Spleen (tissue), 11 donors: ENCODE measurements around the gene CNTN5. TPM values are rescaled to one million over a fixed set of nuclear protein-coding genes. Genes with fewer than 3 reads are reported as not detected.

Experiments used
- DNase-seq: peaks from one replicate; pipeline ENCODE4 v3.0.0-alpha.2; 2020
- H3K27ac ChIP-seq, 8 donors: fragments of 200-600 bp; sonication (generic) in 7 of 8; 1 replicate in 4 of 8; 2 replicates in 4 of 8; pipeline versions ENCODE4 v1.5.0 to v1.8.0; 2016 to 2021; ENCODE audit warnings: inconsistent platforms in 4 of 8, mild to moderate bottlenecking in 4 of 8, moderate library complexity in 1 of 8
- H3K27me3 ChIP-seq, 7 donors: fragments of 200-600 bp; sonication (generic) in 6 of 7; replicated peaks in 1 of 7; 1 replicate in 4 of 7; 2 replicates in 3 of 7; pipeline versions ENCODE4 v1.5.0 to v1.8.0; 2016 to 2021; ENCODE audit warnings: inconsistent platforms in 3 of 7, mild to moderate bottlenecking in 1 of 7
- H3K36me3 ChIP-seq, 6 donors: fragments of 200-600 bp; sonication (generic) in 5 of 6; 1 replicate in 4 of 6; 2 replicates in 2 of 6; pipeline versions ENCODE4 v1.5.0 to v1.8.0; 2016 to 2021; ENCODE audit warnings: inconsistent platforms in 2 of 6
- H3K4me1 ChIP-seq, 6 donors: fragments of 200-600 bp; sonication (generic) in 5 of 6; 1 replicate in 3 of 6; 2 replicates in 3 of 6; pipeline versions ENCODE4 v1.5.0 to v1.8.0; 2016 to 2021; ENCODE audit warnings: inconsistent platforms in 3 of 6
- H3K4me3 ChIP-seq, 8 donors: fragments of 200-600 bp; sonication (generic) in 7 of 8; 1 replicate in 4 of 8; 2 replicates in 4 of 8; pipeline versions ENCODE4 v1.5.0 to v1.8.0; 2016 to 2021; ENCODE audit warnings: inconsistent platforms in 4 of 8, mild to moderate bottlenecking in 4 of 8, moderate library complexity in 2 of 8
- H3K9me3 ChIP-seq, 8 donors: fragments of 200-600 bp; sonication (generic) in 7 of 8; 1 replicate in 4 of 8; 2 replicates in 4 of 8; pipeline versions ENCODE4 v1.5.0 to v1.8.0; 2016 to 2021; ENCODE audit warnings: inconsistent platforms in 4 of 8
- CTCF ChIP-seq, 11 experiments: fragments of 200-600 bp in 7 of 11; fragments of 450-650 bp in 4 of 11; sonication (generic) in 4 of 11; IDR thresholded peaks in 8 of 11; conservative IDR thresholded peaks in 3 of 11; 1 replicate in 7 of 11; 2 replicates in 4 of 11; pipeline versions ENCODE4 v1.4.0 to v1.8.0; 2016 to 2021; ENCODE audit warnings: antibody characterized with exemption in 11 of 11, inconsistent platforms in 4 of 11, mild to moderate bottlenecking in 1 of 11
- POLR2A ChIP-seq, 3 donors: fragments of 450-650 bp; IDR thresholded peaks; one replicate each; pipeline ENCODE4 v1.5.1; 2017; ENCODE audit warnings: antibody characterized with exemption in 3 of 3, mild to moderate bottlenecking in 1 of 3
- POLR2AphosphoS5 ChIP-seq, 3 donors: sonication (generic); formaldehyde crosslinking; IDR thresholded peaks; one replicate each; pipeline ENCODE4 v1.5.1; 2017; ENCODE audit warnings: antibody characterized with exemption in 3 of 3
- WGBS, 5 donors: extraction: QIAGEN DNeasy Blood & Tissue Kit in 3 of 5; methylation state at CpG; one replicate each; pipeline versions ENCODE4 v1.1.5 to v1.1.7; 2013 to 2018; 5-methylcytosine and 5-hydroxymethylcytosine counted together
- intact Hi-C: fragments of 100-400 bp; cut with DNase I; formaldehyde crosslinking; loops from one replicate; pipeline ENCODE4 v1.15.0; 2023; ENCODE audit warnings: low total_unique reads
- polyA plus RNA-seq, 3 donors: library from polyadenylated mRNA; stranded (reverse); fragments of 200-250 nt; gene quantifications; one replicate each; pipeline ENCODE4 v1.2.1, GENCODE V29; 2013
- total RNA-seq, 7 donors: library from RNA; depleted of rRNA in 3 of 7; stranded (reverse); fragments of >200 nt in 3 of 7; fragmentation: NEBNext Ultra II Directional in 4 of 7; extraction: Animal tissue kit (Norgen Biotek cat#: 25700) in 4 of 7; gene quantifications; one replicate each; pipeline versions ENCODE4 v1.1.0 to v1.2.1, GENCODE V29; 2016 to 2021
- donor health status: healthy with polysubstance abuse.
- donor health status: DM: no; HTN: no; CAD: no; lungs with moderate emphysema.
- donor health status: DM: no; HTN: no; CAD: no.
- donor health status: Bipolar disorder and iron deficiency.
- donor health status: healthy.
- donor health status: DM: no; HTN: no; CAD: no.
- donor health status: DM: yes; HTN: yes; CAD: no.

The CNTN5 gene
- total and polyA plus RNA-seq, 10 donors, result 0.02 TPM; not detected in 8

- DNase-seq, result no peak
- intact Hi-C loops, result no loop called here
- Histone ChIP-seq H3K9me3 (peaks cover 0 to 17% (median 3%) of the 10 kb centered on the region in 8 donors), H3K4me1 (no peaks in the 10 kb centered on the region), H3K36me3 (no peaks in the 10 kb centered on the region), H3K27ac (no peak overlapping the region), H3K27me3 (no peaks in the 10 kb centered on the region), H3K4me3 (no peak overlapping the region)
- no peak for TF ChIP-seq CTCF (IDR thresholded peaks at IDR 0.05 in 8 of 11, conservative IDR thresholded peaks at IDR 0.05 in 3 of 11)
- TF ChIP-seq POLR2AphosphoS5 (IDR thresholded peaks at IDR 0.05), result no peak
- TF ChIP-seq POLR2A (IDR thresholded peaks at IDR 0.05), result no peak
These were observed 1132.0 kb downstream of the CNTN5 start for GRCh38 chr11:100152766-100153165.

- Histone ChIP-seq H3K9me3 (peaks cover 0 to 18% (median 6%) of the 10 kb centered on the region in 8 donors), H3K36me3 (no peaks in the 10 kb centered on the region), H3K27me3 (no peaks in the 10 kb centered on the region), H3K27ac (no peak overlapping the region), H3K4me1 (no peaks in the 10 kb centered on the region), H3K4me3 (no peak overlapping the region)
- no peak for DNase-seq
- intact Hi-C loops, result no loop called here
- TF ChIP-seq POLR2AphosphoS5 (IDR thresholded peaks at IDR 0.05) (no peak), POLR2A (IDR thresholded peaks at IDR 0.05) (no peak), CTCF (IDR thresholded peaks at IDR 0.05 in 8 of 11, conservative IDR thresholded peaks at IDR 0.05 in 3 of 11) (no peak)
These were observed 1142.7 kb downstream of the CNTN5 start for GRCh38 chr11:100163471-100163870.

GRCh38 chr11:100174881-100175280, 1154.1 kb downstream of the CNTN5 start:
- intact Hi-C loops, result no loop called here

GRCh38 chr11:100176456-100176855, 1155.7 kb downstream of the CNTN5 start:
- Histone ChIP-seq H3K4me1 (no peaks in the 10 kb centered on the region), H3K4me3 (no peak overlapping the region), H3K36me3 (no peaks in the 10 kb centered on the region), H3K27me3 (no peaks in the 10 kb centered on the region), H3K27ac (no peak overlapping the region), H3K9me3 (peaks cover 0 to 4% (median 0%) of the 10 kb centered on the region in 8 donors)
- no peak for TF ChIP-seq CTCF (IDR thresholded peaks at IDR 0.05 in 8 of 11, conservative IDR thresholded peaks at IDR 0.05 in 3 of 11)
- no peak for TF ChIP-seq POLR2AphosphoS5 (IDR thresholded peaks at IDR 0.05)
- TF ChIP-seq POLR2A (IDR thresholded peaks at IDR 0.05), result no peak
- DNase-seq, result no peak
- intact Hi-C loops, result no loop called here

More at GRCh38 chr11:100174881-100175280, 1154.1 kb downstream of the CNTN5 start:
- Histone ChIP-seq H3K4me3 (no peak overlapping the region), H3K9me3 (peaks cover 0 to 4% (median 0%) of the 10 kb centered on the region in 8 donors), H3K27ac (no peak overlapping the region), H3K36me3 (no peaks in the 10 kb centered on the region), H3K4me1 (no peaks in the 10 kb centered on the region), H3K27me3 (no peaks in the 10 kb centered on the region)
- WGBS, 5 donors, result 8 to 17% (median 13%) methylated on average over 3 of the region's 3 CpGs
- TF ChIP-seq POLR2A (IDR thresholded peaks at IDR 0.05) (no peak), CTCF (IDR thresholded peaks at IDR 0.05 in 8 of 11, conservative IDR thresholded peaks at IDR 0.05 in 3 of 11) (no peak), POLR2AphosphoS5 (IDR thresholded peaks at IDR 0.05) (no peak)
- no peak for DNase-seq
